A549 (cell line): ENCODE measurements around the gene PRKACG. TPM values are rescaled to one million over a fixed set of nuclear protein-coding genes. Genes with fewer than 3 reads are reported as not detected.

Experiments
- ATAC-seq, 2 experiments: fragments of 200-7000 bp in 1 of 2; fragments of >200 bp in 1 of 2; cut with Nextera tagmentation in 1 of 2; cut with Tn5 transposase in 1 of 2; 3 replicates each; pipeline versions ENCODE4 v1.8.0 to v1.9.1; 2018 to 2020; ENCODE audit warnings: mild to moderate bottlenecking in 1 of 2, moderate library complexity in 1 of 2
- CTCF ChIA-PET: fragments of 300-600 bp; sonication (Branson Sonifier 250); formaldehyde crosslinking; extraction: SDS; loops from one replicate; lab custom pipeline; 2021; ENCODE audit warnings: antibody characterized with exemption, inconsistent platforms; lab: Yijun Ruan, JAX
- POLR2A ChIA-PET: fragments of 350-600 bp; formaldehyde crosslinking; extraction: SDS; loops from one replicate; lab custom pipeline; 2021; ENCODE audit warnings: antibody characterized with exemption, inconsistent platforms; lab: Yijun Ruan, JAX
- DNase-seq, 2 experiments: peaks; one replicate each; pipeline versions ENCODE4 v3.0.0 to v3.0.0-alpha.2; 2011 to 2016; ENCODE audit warnings: low read depth in 1 of 2, low spot score in 1 of 2
- FAIRE-seq: peaks from 2 replicates; lab custom pipeline; 2011; peaks lifted over from hg19 to GRCh38; lab: Jason Lieb, UNC
- H3K27ac ChIP-seq, 2 experiments: fragments of >200 bp; sonication (Bioruptor Twin); formaldehyde crosslinking; 3 replicates each; pipeline ENCODE4 v1.5.1; 2016 to 2017
- H3K4me1 ChIP-seq: fragments of >200 bp; sonication (Bioruptor Twin); formaldehyde crosslinking; 3 replicates; pipeline ENCODE4 v1.6.1; 2016
- H3K4me2 ChIP-seq: fragments of >200 bp; sonication (Bioruptor Twin); formaldehyde crosslinking; 3 replicates; pipeline ENCODE4 v1.6.1; 2016
- H3K4me3 ChIP-seq: fragments of >200 bp; sonication (Bioruptor Twin); formaldehyde crosslinking; 3 replicates; pipeline ENCODE4 v1.5.1; 2016
- H3K9me3 ChIP-seq: fragments of >200 bp; sonication (Bioruptor Twin); formaldehyde crosslinking; 3 replicates; pipeline ENCODE4 v1.6.1; 2016
- CHD2 ChIP-seq: fragments of 150-350 bp; IDR thresholded peaks from 2 replicates; pipeline ENCODE4 v1.6.1; 2014; ENCODE audit warnings: low read length; ENCODE audit not compliant: partially characterized antibody
- CHD4 ChIP-seq: fragments of 200-600 bp; sonication (generic); IDR thresholded peaks from 2 replicates; pipeline ENCODE4 v1.6.1; 2016; ENCODE audit warnings: antibody characterized with exemption, mild to moderate bottlenecking, borderline replicate concordance
- CTCF ChIP-seq: fragments of >200 bp; sonication (Bioruptor Twin); formaldehyde crosslinking; IDR thresholded peaks from 3 replicates; pipeline ENCODE4 v1.5.1; 2016
- E2F6 ChIP-seq: IDR thresholded peaks from 2 replicates; pipeline ENCODE4 v1.6.1; 2012; ENCODE audit warnings: low read depth, borderline replicate concordance
- EHF ChIP-seq: fragments of 250-450 bp; sonication (Bioruptor Pico); IDR thresholded peaks from 2 replicates; pipeline ENCODE4 v1.5.0; 2020; ENCODE audit warnings: mild to moderate bottlenecking
- ESRRA ChIP-seq: fragments of 150-350 bp; IDR thresholded peaks from 2 replicates; pipeline ENCODE4 v1.6.1; 2014; ENCODE audit warnings: mild to moderate bottlenecking, low read length, borderline replicate concordance
- FOSB ChIP-seq: fragments of 250-450 bp; sonication (Bioruptor Pico); IDR thresholded peaks from 2 replicates; pipeline ENCODE4 v1.5.0; 2020; ENCODE audit warnings: mild to moderate bottlenecking, moderate library complexity
- GATA3 ChIP-seq: IDR thresholded peaks from 2 replicates; pipeline ENCODE4 v1.6.1; 2012; ENCODE audit warnings: borderline replicate concordance
- HDAC2 ChIP-seq: fragments of 200-600 bp; sonication (generic); IDR thresholded peaks from 2 replicates; pipeline ENCODE4 v1.6.1; 2016
- HOXB13 ChIP-seq: fragments of 250-450 bp; sonication (Bioruptor Pico); IDR thresholded peaks from 2 replicates; pipeline ENCODE4 v1.5.0; 2020; ENCODE audit warnings: low read depth, mild to moderate bottlenecking, moderate library complexity
- HOXB5 ChIP-seq: fragments of 250-450 bp; sonication (Bioruptor Pico); IDR thresholded peaks from 2 replicates; pipeline ENCODE4 v1.5.0; 2020; ENCODE audit warnings: mild to moderate bottlenecking, moderate library complexity
- JUN ChIP-seq, 2 experiments: fragments of >200 bp; sonication (Bioruptor Twin); formaldehyde crosslinking; IDR thresholded peaks; 2 replicates in 1 of 2; 3 replicates in 1 of 2; pipeline ENCODE4 v1.6.1; 2016 to 2017
- KDM5A ChIP-seq: fragments of 200-600 bp; sonication (generic); IDR thresholded peaks from 2 replicates; pipeline ENCODE4 v1.6.1; 2016; ENCODE audit warnings: antibody characterized with exemption, mild to moderate bottlenecking
- MYC ChIP-seq: IDR thresholded peaks from 2 replicates; pipeline ENCODE4 v1.6.1; 2012; ENCODE audit warnings: mild to moderate bottlenecking, inconsistent platforms, low read length, improper control_type of control experiment, borderline replicate concordance
- NFE2L2 ChIP-seq: fragments of 150-350 bp; conservative IDR thresholded peaks from 2 replicates; pipeline ENCODE4 v1.6.1; 2014; ENCODE audit warnings: low read length
- NPAS2 ChIP-seq: fragments of 250-450 bp; sonication (Bioruptor Pico); IDR thresholded peaks from 2 replicates; pipeline ENCODE4 v1.8.0; 2022; ENCODE audit warnings: mild to moderate bottlenecking, moderate library complexity, borderline replicate concordance
- NR3C1 ChIP-seq: fragments of >200 bp; sonication (Bioruptor Twin); formaldehyde crosslinking; IDR thresholded peaks from 3 replicates; pipeline ENCODE4 v1.6.1; 2017
- PHF8 ChIP-seq: fragments of 200-600 bp; sonication (generic); IDR thresholded peaks from 2 replicates; pipeline ENCODE4 v1.6.1; 2016; ENCODE audit warnings: low read depth, mild to moderate bottlenecking, antibody characterized with exemption, moderate library complexity, borderline replicate concordance
- POLR2AphosphoS2 ChIP-seq: conservative IDR thresholded peaks from 2 replicates; pipeline ENCODE4 v1.6.1; 2012; ENCODE audit warnings: low read length, improper control_type of control experiment, inconsistent platforms
- RAD21 ChIP-seq, 2 experiments: fragments of >200 bp in 1 of 2; sonication (Bioruptor Twin) in 1 of 2; formaldehyde crosslinking in 1 of 2; IDR thresholded peaks in 1 of 2; conservative IDR thresholded peaks in 1 of 2; 2 replicates in 1 of 2; 3 replicates in 1 of 2; pipeline ENCODE4 v1.6.1; 2012 to 2018; ENCODE audit warnings: inconsistent platforms in 1 of 2
- RFX5 ChIP-seq: fragments of 450-650 bp; IDR thresholded peaks from 2 replicates; pipeline ENCODE4 v1.7.1; 2014; ENCODE audit warnings: antibody characterized with exemption, mild to moderate bottlenecking, moderate library complexity
- SMC3 ChIP-seq: fragments of >200 bp; sonication (Bioruptor Twin); formaldehyde crosslinking; IDR thresholded peaks from 3 replicates; pipeline ENCODE4 v1.6.1; 2018; ENCODE audit warnings: inconsistent platforms
- TP53 ChIP-seq: fragments of 250-450 bp; sonication (Bioruptor Pico); IDR thresholded peaks from 2 replicates; pipeline ENCODE4 v1.5.0; 2021; ENCODE audit warnings: mild to moderate bottlenecking, moderate library complexity
- WGBS: methylation state at CpG from one replicate; pipeline ENCODE4 v1.1.6; 2017; ENCODE audit errors: missing lambda C conversion rate; 5-methylcytosine and 5-hydroxymethylcytosine counted together
- polyA plus RNA-seq, 4 experiments: library from polyadenylated mRNA; depleted of rRNA in 3 of 4; stranded (reverse); fragments of >200 nt; fragmentation: RNase III in 1 of 4; extraction: RNeasy Plus Mini Kit Qiagen cat#74134 plus additional on column Dnase treatment in 1 of 4; gene quantifications; 2 replicates in 3 of 4; 3 replicates in 1 of 4; pipeline ENCODE4 v1.2.3, GENCODE V29; 2011 to 2017

The PRKACG gene
- polyA plus RNA-seq, 2 of the 4 experiments (the other 2 are of a cell fraction), result not detected

DNA sequence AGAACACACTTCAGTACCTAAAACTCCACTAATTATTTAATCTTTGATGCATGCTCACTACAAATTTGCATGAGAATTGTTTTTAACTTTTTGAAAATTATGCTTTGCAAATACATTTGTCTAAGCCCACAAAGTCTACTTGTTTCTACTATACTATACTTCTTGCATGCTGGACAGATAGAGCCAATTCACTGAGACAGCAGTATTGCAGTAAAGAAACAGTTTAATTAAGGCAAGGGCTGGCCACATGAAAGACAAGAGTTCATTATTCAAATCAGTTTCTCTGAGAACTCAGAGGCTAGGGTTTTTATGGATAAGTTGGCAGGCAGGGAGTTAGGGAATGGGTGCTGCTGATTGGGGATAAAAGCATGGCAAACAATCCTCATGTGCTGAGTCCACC, 15.6 kb upstream of the PRKACG start:
- no peak for ATAC-seq
- no peak for DNase-seq
- no peak for FAIRE-seq
- POLR2A ChIA-PET, result no interaction called here
- Histone ChIP-seq H3K27ac (no peak overlapping the region), H3K4me1 (no peaks in the 10 kb centered on the region), H3K9me3 (peaks cover 4% of the 10 kb centered on the region; the same call in 1 of the 3 replicates), H3K4me2 (no peak overlapping the region), H3K4me3 (no peak overlapping the region)
- TF ChIP-seq NPAS2 (CRISPR knock-in tag) (no peak), ESRRA (no peak), TP53 (CRISPR knock-in tag) (no peak), RFX5 (no peak), POLR2AphosphoS2 (no peak), JUN (IDR thresholded peaks at IDR 0.05) (no peak), CHD2 (no peak), MYC (no peak), GATA3 (no peak), EHF (CRISPR knock-in tag) (no peak), CHD4 (no peak), CTCF (no peak), E2F6 (no peak), HOXB5 (no peak), KDM5A (no peak), NR3C1 (no peak), HOXB13 (no peak), NFE2L2 (no peak), SMC3 (no peak), FOSB (CRISPR knock-in tag) (no peak)
- CTCF ChIA-PET, result no interaction called here

DNA sequence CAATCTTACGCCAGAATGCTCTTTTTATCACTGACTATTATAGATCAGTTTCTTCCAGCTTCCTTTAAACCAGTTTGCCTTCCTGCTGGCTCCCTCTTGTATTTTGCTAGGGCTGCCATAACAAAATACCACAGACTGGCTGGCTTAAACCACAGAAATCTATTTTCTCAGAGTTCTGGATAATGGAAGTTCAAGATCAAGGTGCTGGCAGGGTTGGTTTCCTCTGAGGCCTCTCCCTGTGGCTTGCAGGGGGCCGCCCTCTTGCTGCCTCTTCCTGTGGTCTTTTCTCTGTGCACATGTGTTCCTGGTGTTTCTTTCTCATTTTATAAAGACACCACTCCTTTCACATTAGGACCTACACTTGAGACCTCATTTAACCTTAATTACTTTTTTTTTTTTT, 14.8 kb upstream of the PRKACG start:
- H3K27ac ChIP-seq, result no peak overlapping the region
- no peaks in the 10 kb centered on the region for H3K4me1 ChIP-seq
- CTCF ChIA-PET, result interaction anchor here (0.8 to 1.4 kb wide), 5 partner anchors 9 to 179 kb away, joined by 3 to 5 read pairs (median 3); no protein-coding TSS in a partner anchor
- TF ChIP-seq RAD21 (conservative IDR thresholded peaks at IDR 0.05 in 1 of 2, IDR thresholded peaks at IDR 0.05 in 1 of 2), result no peak
- no peak for TF ChIP-seq RFX5
- no peak for TF ChIP-seq HDAC2
- no peak for TF ChIP-seq MYC
- TF ChIP-seq NR3C1, result no peak
- no peak for TF ChIP-seq SMC3
- no peak for TF ChIP-seq PHF8
- H3K9me3 ChIP-seq, result peaks cover 4% of the 10 kb centered on the region; the same call in 1 of the 3 replicates
- DNase-seq (no peak), FAIRE-seq (no peak), ATAC-seq (no peak)
- no peak overlapping the region for H3K4me2 ChIP-seq
- POLR2A ChIA-PET, result no interaction called here
- WGBS, result 57% methylated on average over 2 of the region's 2 CpGs
- no peak overlapping the region for H3K4me3 ChIP-seq
